Endothelial cell of umbilical vein (primary cell): ENCODE data around the gene DIO3. TPM values are rescaled to one million over a fixed set of nuclear protein-coding genes. Genes with fewer than 3 reads are reported as not detected.

Experiments
- BruUV-seq: library from RNA; stranded (reverse); fragments of 400-500 nt; replicated peaks from 2 replicates; lab custom pipeline; 2021; lab: Mats Ljungman, UMichigan
- CTCF ChIA-PET: fragments of 300-600, 350-600 bp; sonication (Branson Sonifier 250); formaldehyde crosslinking; loops from one replicate; lab custom pipeline; 2021; ENCODE audit warnings: antibody characterized with exemption, inconsistent platforms; lab: Charles Lee
- POLR2A ChIA-PET: fragments of 300-600, 350-600 bp; sonication (Branson Sonifier 250); formaldehyde crosslinking; loops from one replicate; lab custom pipeline; 2021; ENCODE audit warnings: antibody characterized with exemption, inconsistent platforms; lab: Charles Lee
- DNase-seq: peaks from one replicate; pipeline ENCODE4 v3.0.0-alpha.2; 2011; ENCODE audit warnings: low read depth, low spot score
- FAIRE-seq: peaks from 2 replicates; lab custom pipeline; 2011; peaks lifted over from hg19 to GRCh38; lab: Jason Lieb, UNC
- H2AFZ ChIP-seq: 2 replicates; pipeline ENCODE4 v1.6.0; 2012; ENCODE audit warnings: low read depth, low read length, control low read depth, inconsistent platforms
- H3K27ac ChIP-seq: 2 replicates; pipeline ENCODE4 v1.5.1; 2011; ENCODE audit warnings: low read depth, mild to moderate bottlenecking, control low read depth, low read length, moderate library complexity; ENCODE audit not compliant: insufficient read depth
- H3K27me3 ChIP-seq, 2 experiments: 2 replicates each; pipeline versions ENCODE4 v1.6.0 to v1.6.1; 2011; ENCODE audit warnings: low read length in 2 of 2, mixed read lengths in 1 of 2; ENCODE audit not compliant: control insufficient read depth in 2 of 2, insufficient read depth in 2 of 2
- H3K36me3 ChIP-seq, 2 experiments: 2 replicates in 1 of 2; 3 replicates in 1 of 2; pipeline ENCODE4 v1.5.1; 2011; ENCODE audit warnings: low read length in 2 of 2, mild to moderate bottlenecking in 1 of 2, moderate library complexity in 1 of 2; ENCODE audit not compliant: control insufficient read depth in 2 of 2, insufficient read depth in 2 of 2; ENCODE audit errors: extremely low read depth in 1 of 2
- H3K4me1 ChIP-seq: 3 replicates; pipeline ENCODE4 v1.5.1; 2011; ENCODE audit warnings: mild to moderate bottlenecking, low read length; ENCODE audit not compliant: control insufficient read depth, insufficient read depth; ENCODE audit errors: extremely low read depth
- H3K4me2 ChIP-seq: 2 replicates; pipeline ENCODE4 v1.6.1; 2011; ENCODE audit warnings: low read length, control low read depth, mixed read lengths; ENCODE audit not compliant: insufficient read depth
- H3K4me3 ChIP-seq, 3 experiments: fragments of 200-600 bp in 1 of 3; sonication (generic), shearing (Covaris generic) in 1 of 3; replicated peaks in 1 of 3; 2 replicates each; pipeline ENCODE4 v1.5.1; 2011 to 2016; ENCODE audit warnings: control low read depth in 3 of 3, low read length in 3 of 3, mild to moderate bottlenecking in 2 of 3, inconsistent platforms in 1 of 3, low read depth in 1 of 3, moderate library complexity in 1 of 3; ENCODE audit not compliant: insufficient read depth in 1 of 3
- H3K79me2 ChIP-seq: 2 replicates; pipeline ENCODE4 v1.6.0; 2012; ENCODE audit warnings: low read length, inconsistent platforms; ENCODE audit not compliant: control insufficient read depth, insufficient read depth
- H3K9ac ChIP-seq: replicated peaks from 2 replicates; pipeline ENCODE3; 2011; ENCODE audit warnings: low read length, control low read depth; ENCODE audit not compliant: insufficient read depth; ENCODE audit errors: extremely low read depth
- H3K9me1 ChIP-seq: replicated peaks from 3 replicates; pipeline ENCODE4 v1.6.0; 2011; ENCODE audit warnings: mild to moderate bottlenecking, low read length; ENCODE audit not compliant: control insufficient read depth, insufficient read depth; ENCODE audit errors: extremely low read depth
- H3K9me3 ChIP-seq: replicated peaks from 2 replicates; pipeline ENCODE4 v1.5.1; 2012; ENCODE audit warnings: low read length, inconsistent platforms; ENCODE audit not compliant: control insufficient read depth, insufficient read depth
- H4K20me1 ChIP-seq: replicated peaks from 2 replicates; pipeline ENCODE3; 2011; ENCODE audit warnings: mild to moderate bottlenecking, low read length; ENCODE audit not compliant: control insufficient read depth, insufficient read depth; ENCODE audit errors: extremely low read depth
- EZH2 ChIP-seq: IDR thresholded peaks from 2 replicates; pipeline ENCODE4 v1.6.1; 2012; ENCODE audit warnings: borderline replicate concordance, low read depth, mild to moderate bottlenecking, moderate library complexity, low read length, inconsistent platforms; ENCODE audit not compliant: severe bottlenecking
- FOS ChIP-seq: IDR thresholded peaks from 2 replicates; pipeline ENCODE4 v1.6.1; 2011; ENCODE audit warnings: mild to moderate bottlenecking, low read length, moderate library complexity, borderline replicate concordance; ENCODE audit not compliant: insufficient read depth
- GATA2 ChIP-seq: IDR thresholded peaks from 2 replicates; pipeline ENCODE4 v1.7.0; 2011; ENCODE audit warnings: low read depth, mild to moderate bottlenecking, moderate library complexity, mixed read lengths, low read length; ENCODE audit not compliant: insufficient read length, insufficient read depth
- JUN ChIP-seq: IDR thresholded peaks from 2 replicates; pipeline ENCODE4 v1.6.1; 2011; ENCODE audit warnings: borderline replicate concordance, low read depth; ENCODE audit not compliant: insufficient read length, insufficient read depth
- MAX ChIP-seq: IDR thresholded peaks from 2 replicates; pipeline ENCODE4 v1.6.1; 2011; ENCODE audit not compliant: insufficient read depth, insufficient read length
- MYC ChIP-seq: IDR thresholded peaks from one replicate; pipeline ENCODE4 v1.6.1; 2011; ENCODE audit warnings: mild to moderate bottlenecking, low read depth, low read length
- POLR2A ChIP-seq: IDR thresholded peaks from 2 replicates; pipeline ENCODE4 v1.6.1; 2012; ENCODE audit warnings: low read depth, mild to moderate bottlenecking, control low read depth, low read length
- POLR2AphosphoS5 ChIP-seq: IDR thresholded peaks from 2 replicates; pipeline ENCODE4 v1.6.1; 2012; ENCODE audit warnings: low read depth, mild to moderate bottlenecking, control low read depth, low read length, moderate library complexity; ENCODE audit not compliant: insufficient read depth
- dilution Hi-C: fragments of 300-500 bp; cut with MboI; formaldehyde crosslinking; loops from one replicate; pipeline ENCODE4 v1.15.0; 2019; ENCODE audit warnings: low sequenced_read_pairs; ENCODE audit not compliant: extremely low pct_ligation_motif_present
- intact Hi-C: fragments of 100-400 bp; cut with micrococcal nuclease; formaldehyde crosslinking; loops from one replicate; pipeline ENCODE4 v1.10.0; 2022
- polyA plus RNA-seq, 4 experiments: library from polyadenylated mRNA; depleted of rRNA in 3 of 4; stranded (reverse) in 3 of 4; unstranded in 1 of 4; fragments of >200 nt; gene quantifications; 2 replicates each; pipeline versions ENCODE4 v1.2.1 to v1.2.3, GENCODE V29; 2011 to 2012; ENCODE audit warnings: missing spikeins in 1 of 4
- total RNA-seq: library from RNA; stranded (reverse); gene quantifications from 2 replicates; pipeline ENCODE4 v1.2.3, GENCODE V29; 2021
- TF ChIP-seq, protein P1 (sequence below), 2 donors: IDR thresholded peaks; 1 replicate in 1 of 2; 2 replicates in 1 of 2; pipeline ENCODE4 v1.5.1; 2011; ENCODE audit warnings: low read length in 2 of 2, mild to moderate bottlenecking in 2 of 2, moderate library complexity in 2 of 2, control low read depth in 1 of 2, inconsistent platforms in 1 of 2, low read depth in 1 of 2; ENCODE audit not compliant: insufficient read depth in 1 of 2; ENCODE audit errors: extremely low read depth in 1 of 2

The DIO3 gene
- total and polyA plus RNA-seq, 2 donors (not counting 3 experiments of a cell fraction or from before 2014, with no cell fraction given) = not detected

GRCh38 chr14:101577221-101577909 lies 16.1 kb downstream of the DIO3 start:
- Histone ChIP-seq H4K20me1 (no peaks in the 10 kb centered on the region), H2AFZ (no peak overlapping the region), H3K9me1 (no peaks in the 10 kb centered on the region), H3K4me1 (no peaks in the 10 kb centered on the region), H3K27ac (no peak overlapping the region), H3K36me3 (no peaks in the 10 kb centered on the region), H3K4me2 (no peak overlapping the region), H3K4me3 (no peak overlapping the region), H3K9ac (no peak overlapping the region), H3K9me3 (no peaks in the 10 kb centered on the region), H3K27me3 (no peaks in the 10 kb centered on the region), H3K79me2 (no peaks in the 10 kb centered on the region)
- intact Hi-C loops = no loop called here
- FAIRE-seq (no peak), DNase-seq (no peak)
- dilution Hi-C loops = no loop called here
- BruUV-seq = no TSS peak
- ChIA-PET CTCF (no interaction called here), POLR2A (no interaction called here)
- TF ChIP-seq MAX (no peak), MYC (no peak), POLR2A (no peak), FOS (no peak), JUN (no peak), GATA2 (no peak), EZH2 (no peak), POLR2AphosphoS5 (no peak)
- TF ChIP-seq, protein P1, sequence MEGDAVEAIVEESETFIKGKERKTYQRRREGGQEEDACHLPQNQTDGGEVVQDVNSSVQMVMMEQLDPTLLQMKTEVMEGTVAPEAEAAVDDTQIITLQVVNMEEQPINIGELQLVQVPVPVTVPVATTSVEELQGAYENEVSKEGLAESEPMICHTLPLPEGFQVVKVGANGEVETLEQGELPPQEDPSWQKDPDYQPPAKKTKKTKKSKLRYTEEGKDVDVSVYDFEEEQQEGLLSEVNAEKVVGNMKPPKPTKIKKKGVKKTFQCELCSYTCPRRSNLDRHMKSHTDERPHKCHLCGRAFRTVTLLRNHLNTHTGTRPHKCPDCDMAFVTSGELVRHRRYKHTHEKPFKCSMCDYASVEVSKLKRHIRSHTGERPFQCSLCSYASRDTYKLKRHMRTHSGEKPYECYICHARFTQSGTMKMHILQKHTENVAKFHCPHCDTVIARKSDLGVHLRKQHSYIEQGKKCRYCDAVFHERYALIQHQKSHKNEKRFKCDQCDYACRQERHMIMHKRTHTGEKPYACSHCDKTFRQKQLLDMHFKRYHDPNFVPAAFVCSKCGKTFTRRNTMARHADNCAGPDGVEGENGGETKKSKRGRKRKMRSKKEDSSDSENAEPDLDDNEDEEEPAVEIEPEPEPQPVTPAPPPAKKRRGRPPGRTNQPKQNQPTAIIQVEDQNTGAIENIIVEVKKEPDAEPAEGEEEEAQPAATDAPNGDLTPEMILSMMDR (IDR thresholded peaks at IDR 0.05; ENCODE audit: extremely low read depth in 1 of 2, insufficient read depth in 1 of 2, low read depth in 1 of 2, low read length in 2 of 2) = no peak
